WTC11 (cell line): Measurements from ENCODE around the gene SLC5A12. TPM values are rescaled to one million over a fixed set of nuclear protein-coding genes. Genes with fewer than 3 reads are reported as not detected.

Experiments used
- ATAC-seq: fragments of 200-7000 bp; cut with Tn5 transposase; 2 replicates; pipeline ENCODE4 v1.10.0; 2021; ENCODE audit warnings: mild to moderate bottlenecking, moderate library complexity
- CTCF ChIA-PET: fragments of 300-600 bp; sonication (Branson Sonifier 250); formaldehyde crosslinking; loops from one replicate; lab custom pipeline; 2021; ENCODE audit warnings: antibody characterized with exemption; lab: Charles Lee
- POLR2A ChIA-PET: fragments of 350-600 bp; sonication (Branson Sonifier 250); formaldehyde crosslinking; loops from one replicate; lab custom pipeline; 2021; ENCODE audit warnings: antibody characterized with exemption; lab: Charles Lee
- DNase-seq: peaks from one replicate; pipeline ENCODE4 v3.0.0; 2021; ENCODE audit warnings: low spot score
- H3K27ac Mint-ChIP-seq: 2 replicates; pipeline ENCODE4 v1.8.0; 2021; ENCODE audit warnings: mixed read lengths
- H3K27me3 Mint-ChIP-seq: 2 replicates; pipeline ENCODE4 v1.8.0; 2021; ENCODE audit warnings: low read depth, mild to moderate bottlenecking, moderate library complexity, mixed read lengths
- H3K36me3 Mint-ChIP-seq: 2 replicates; pipeline ENCODE4 v1.8.0; 2021; ENCODE audit warnings: mixed read lengths
- H3K4me1 Mint-ChIP-seq: 2 replicates; pipeline ENCODE4 v1.8.0; 2022; ENCODE audit warnings: mixed read lengths
- H3K4me3 Mint-ChIP-seq: 2 replicates; pipeline ENCODE4 v1.8.0; 2021; ENCODE audit warnings: mild to moderate bottlenecking, moderate library complexity, mixed read lengths
- H3K9me3 Mint-ChIP-seq: 2 replicates; pipeline ENCODE4 v1.8.0; 2021; ENCODE audit warnings: mixed read lengths
- AR ChIP-seq: fragments of 250-450 bp; sonication (Bioruptor Pico); IDR thresholded peaks from 2 replicates; pipeline ENCODE4 v1.9.0; 2021; ENCODE audit warnings: mild to moderate bottlenecking
- CTCF ChIP-seq: fragments of 200-600 bp; IDR thresholded peaks from 2 replicates; pipeline ENCODE4 v1.8.0; 2022; ENCODE audit warnings: antibody characterized with exemption
- E2F4 ChIP-seq: sonication (generic); formaldehyde crosslinking; IDR thresholded peaks from 2 replicates; pipeline ENCODE4 v1.8.1; 2022; ENCODE audit warnings: low read depth, mild to moderate bottlenecking, moderate library complexity, missing genetic modification reagents, borderline replicate concordance
- E2F5 ChIP-seq: sonication (generic); formaldehyde crosslinking; IDR thresholded peaks from 2 replicates; pipeline ENCODE4 v1.8.1; 2022; ENCODE audit warnings: mild to moderate bottlenecking, moderate library complexity, missing genetic modification reagents
- EMX1 ChIP-seq: fragments of 250-450 bp; sonication (Bioruptor Pico); IDR thresholded peaks from 2 replicates; pipeline ENCODE4 v1.8.0; 2021; ENCODE audit warnings: mild to moderate bottlenecking
- FOXP1 ChIP-seq: sonication (generic); formaldehyde crosslinking; IDR thresholded peaks from 2 replicates; pipeline ENCODE4 v1.8.0; 2022; ENCODE audit warnings: missing genetic modification reagents, mild to moderate bottlenecking, moderate library complexity, borderline replicate concordance
- GABPB1 ChIP-seq: sonication (generic); formaldehyde crosslinking; IDR thresholded peaks from 2 replicates; pipeline ENCODE4 v1.8.1; 2023; ENCODE audit warnings: mild to moderate bottlenecking, missing genetic modification reagents
- IRF1 ChIP-seq: sonication (generic); formaldehyde crosslinking; IDR thresholded peaks from 2 replicates; pipeline ENCODE4 v1.8.0; 2023; ENCODE audit warnings: missing genetic modification reagents
- IRF2 ChIP-seq: sonication (generic); formaldehyde crosslinking; IDR thresholded peaks from 2 replicates; pipeline ENCODE4 v1.8.0; 2022; ENCODE audit warnings: low read depth, missing genetic modification reagents, borderline replicate concordance
- MAX ChIP-seq: sonication (generic); formaldehyde crosslinking; IDR thresholded peaks from 2 replicates; pipeline ENCODE4 v1.8.0; 2022; ENCODE audit warnings: mild to moderate bottlenecking, missing genetic modification reagents
- MYBL2 ChIP-seq: sonication (generic); formaldehyde crosslinking; IDR thresholded peaks from 2 replicates; pipeline ENCODE4 v1.8.1; 2023; ENCODE audit warnings: mild to moderate bottlenecking, moderate library complexity, missing genetic modification reagents
- NR1H2 ChIP-seq: sonication (generic); formaldehyde crosslinking; IDR thresholded peaks from 2 replicates; pipeline ENCODE4 v1.9.0; 2021; ENCODE audit warnings: mild to moderate bottlenecking, moderate library complexity, missing genetic modification reagents
- PRDM15 ChIP-seq: sonication (generic); formaldehyde crosslinking; IDR thresholded peaks from 2 replicates; pipeline ENCODE4 v1.8.0; 2022; ENCODE audit warnings: missing genetic modification reagents
- RELA ChIP-seq: sonication (generic); formaldehyde crosslinking; IDR thresholded peaks from 2 replicates; pipeline ENCODE4 v1.8.1; 2022; ENCODE audit warnings: missing genetic modification reagents, mild to moderate bottlenecking, borderline replicate concordance
- RORB ChIP-seq: fragments of 250-450 bp; sonication (Bioruptor Pico); IDR thresholded peaks from 2 replicates; pipeline ENCODE4 v1.9.0; 2021; ENCODE audit warnings: mild to moderate bottlenecking
- TEAD4 ChIP-seq: sonication (generic); formaldehyde crosslinking; IDR thresholded peaks from 2 replicates; pipeline ENCODE4 v1.8.0; 2022; ENCODE audit warnings: mild to moderate bottlenecking, missing genetic modification reagents
- ZNF263 ChIP-seq: sonication (generic); formaldehyde crosslinking; IDR thresholded peaks from 2 replicates; pipeline ENCODE4 v1.8.1; 2022; ENCODE audit warnings: low read depth, mild to moderate bottlenecking, moderate library complexity, missing genetic modification reagents
- total RNA-seq: library from RNA; stranded (reverse); gene quantifications from 3 replicates; pipeline ENCODE4 v1.2.3, GENCODE V29; 2021

SLC5A12 gene
- total RNA-seq, 1 experiment from 2014 or later, result 1.9 TPM

- ChIA-PET CTCF (no interaction called here), POLR2A (no interaction called here)
- DNase-seq (no peak), ATAC-seq (no peak)
- no peaks in the 10 kb centered on the region for H3K27me3 Mint-ChIP-seq
- TF ChIP-seq GABPB1 (CRISPR knock-in tag) (no peak), ZNF263 (CRISPR knock-in tag) (no peak), EMX1 (CRISPR knock-in tag) (no peak), PRDM15 (CRISPR knock-in tag) (no peak), CTCF (no peak), RORB (CRISPR knock-in tag) (no peak), MYBL2 (CRISPR knock-in tag) (no peak), E2F5 (CRISPR knock-in tag) (no peak), IRF2 (CRISPR knock-in tag) (no peak), IRF1 (no peak), MAX (CRISPR knock-in tag) (no peak)
- H3K9me3 Mint-ChIP-seq, result no peaks in the 10 kb centered on the region
- no peak overlapping the region for H3K4me3 Mint-ChIP-seq
- peaks cover 3% of the 10 kb centered on the region for H3K4me1 Mint-ChIP-seq
- no peaks in the 10 kb centered on the region for H3K36me3 Mint-ChIP-seq
- H3K27ac Mint-ChIP-seq, result no peak overlapping the region
Observed at GRCh38 chr11:26698224-26698623, 23.6 kb downstream of the SLC5A12 start.

- Mint-ChIP-seq H3K27me3 (no peaks in the 10 kb centered on the region), H3K27ac (no peak overlapping the region)
- ChIA-PET POLR2A (no interaction called here), CTCF (no interaction called here)
- no peak for ATAC-seq
- no peak for TF ChIP-seq RELA (CRISPR knock-in tag)
- no peak for TF ChIP-seq FOXP1
- no peak for TF ChIP-seq E2F4 (CRISPR knock-in tag)
- no peak for TF ChIP-seq NR1H2 (CRISPR knock-in tag)
- TF ChIP-seq MAX (CRISPR knock-in tag), result no peak
- no peak for TF ChIP-seq AR
- TF ChIP-seq TEAD4, result no peak
- TF ChIP-seq, all 79 proteins: peak for 0
- Mint-ChIP-seq H3K36me3 (no peaks in the 10 kb centered on the region), H3K9me3 (no peaks in the 10 kb centered on the region), H3K4me3 (no peak overlapping the region), H3K4me1 (peaks cover 3% of the 10 kb centered on the region)
- DNase-seq, result no peak
Observed at GRCh38 chr11:26696330-26696729, 25.5 kb downstream of the SLC5A12 start.
